Measurements from ENCODE around the gene IDS.
"Not testable (repeated sequence)": the region's sequence is repeated elsewhere in the genome, so short reads cannot be mapped to it uniquely, and the experiment has no call there.

The IDS gene

GRCh38 chrX:149527705-149528104 lies 22.6 kb upstream of the IDS start:
- DNase-seq (ENCODE audit: low read depth, low spot score) = no peak

- not testable (repeated sequence) for DNase-seq (ENCODE audit: low read depth, low spot score)
These were observed 21.4 kb upstream of the IDS start for GRCh38 chrX:149526318-149527033.

GRCh38 chrX:149525903-149526302 lies 20.8 kb upstream of the IDS start:
- not testable (repeated sequence) for DNase-seq (ENCODE audit: low read depth, low spot score)

GRCh38 chrX:149525389-149525788 lies 20.3 kb upstream of the IDS start:
- peak; percentile 49 for DNase-seq (ENCODE audit: low read depth, low spot score)

- DNase-seq (ENCODE audit: low read depth, low spot score) = no peak
These were observed 17.8 kb upstream of the IDS start for GRCh38 chrX:149522916-149523315.

- no peak for DNase-seq (ENCODE audit: low read depth, low spot score)
These were observed 16.3 kb upstream of the IDS start for GRCh38 chrX:149521438-149521837.

GRCh38 chrX:149520636-149521277 lies 15.7 kb upstream of the IDS start:
- DNase-seq (ENCODE audit: low read depth, low spot score) = not testable (repeated sequence)

- no peak for DNase-seq (ENCODE audit: low read depth, low spot score)
These were observed 13.1 kb upstream of the IDS start for GRCh38 chrX:149518236-149518635.

- no peak for DNase-seq (ENCODE audit: low read depth, low spot score)
These were observed 12.2 kb upstream of the IDS start for GRCh38 chrX:149517308-149517707.

- no peak for DNase-seq (ENCODE audit: low read depth, low spot score)
These were observed 11.5 kb upstream of the IDS start for GRCh38 chrX:149516604-149517003.

- no peak for DNase-seq (ENCODE audit: low read depth, low spot score)
These were observed 11.0 kb upstream of the IDS start for GRCh38 chrX:149515954-149516602.

- no peak for DNase-seq (ENCODE audit: low read depth, low spot score)
These were observed 8.8 kb upstream of the IDS start for GRCh38 chrX:149513825-149514428.

GRCh38 chrX:149512225-149512885 lies 7.2 kb upstream of the IDS start:
- peak; percentile 35 for DNase-seq (ENCODE audit: low read depth, low spot score)

- DNase-seq (ENCODE audit: low read depth, low spot score) = no peak
These were observed 6.0 kb upstream of the IDS start for GRCh38 chrX:149511081-149511480.

GRCh38 chrX:149510386-149510785 lies 5.3 kb upstream of the IDS start:
- no peak for DNase-seq (ENCODE audit: low read depth, low spot score)

GRCh38 chrX:149508467-149508866 lies 3.4 kb upstream of the IDS start:
- DNase-seq (ENCODE audit: low read depth, low spot score) = no peak

- no peak for DNase-seq (ENCODE audit: low read depth, low spot score)
These were observed 1.2 kb upstream of the IDS start for GRCh38 chrX:149506349-149506748.

- no peak for DNase-seq (ENCODE audit: low read depth, low spot score)
These were observed 565 bp upstream of the IDS start for GRCh38 chrX:149505671-149506070.

GRCh38 chrX:149504226-149504914 lies 736 bp downstream of the IDS start:
- peak; percentile 38 for DNase-seq (ENCODE audit: low read depth, low spot score)

- not testable (repeated sequence) for DNase-seq (ENCODE audit: low read depth, low spot score)
These were observed 1.7 kb downstream of the IDS start for GRCh38 chrX:149503446-149503845.

GRCh38 chrX:149502923-149503322 lies 2.2 kb downstream of the IDS start:
- not testable (repeated sequence) for DNase-seq (ENCODE audit: low read depth, low spot score)
